HL-60 (cell line): ENCODE results near the gene CAND1.

Experiments
- DNase-seq, 2 experiments: peaks; one replicate each; pipeline ENCODE4 v3.0.0-alpha.2; 2010 to 2020; ENCODE audit warnings: low read depth in 1 of 2, low spot score in 1 of 2
- H3K27ac ChIP-seq: fragments of 250-450 bp; sonication (Bioruptor Pico); replicated peaks from 2 replicates; pipeline ENCODE4 v1.5.1; 2020; ENCODE audit warnings: mild to moderate bottlenecking, moderate library complexity
- H3K27me3 ChIP-seq: fragments of 250-450 bp; sonication (Bioruptor Pico); 2 replicates; pipeline ENCODE4 v1.5.1; 2021; ENCODE audit warnings: mild to moderate bottlenecking, moderate library complexity; ENCODE audit not compliant: insufficient read depth, poor library complexity, severe bottlenecking
- H3K4me3 ChIP-seq: replicated peaks from 2 replicates; pipeline ENCODE4 v1.5.1; 2011; ENCODE audit warnings: mild to moderate bottlenecking, control low read depth, low read length; ENCODE audit not compliant: insufficient read depth
- CTCF ChIP-seq: IDR thresholded peaks from one replicate; pipeline ENCODE4 v1.5.1; 2011; ENCODE audit warnings: low read length, control low read depth, inconsistent platforms; ENCODE audit not compliant: insufficient read depth
- GABPA ChIP-seq: IDR thresholded peaks from 2 replicates; pipeline ENCODE4 v1.6.1; 2012; ENCODE audit warnings: low read depth
- POLR2AphosphoS5 ChIP-seq: IDR thresholded peaks from 2 replicates; pipeline ENCODE4 v1.6.1; 2012; ENCODE audit warnings: low read depth
- REST ChIP-seq: IDR thresholded peaks from 2 replicates; pipeline ENCODE4 v1.6.1; 2012; ENCODE audit warnings: low read depth; ENCODE audit not compliant: insufficient replicate concordance
- SPI1 ChIP-seq: IDR thresholded peaks from 2 replicates; pipeline ENCODE4 v1.6.1; 2012; ENCODE audit warnings: low read depth, mild to moderate bottlenecking, borderline replicate concordance

Gene CAND1

GRCh38 chr12:67276421-67276820 lies 7.3 kb downstream of the CAND1 start:
- H3K4me3 ChIP-seq: no peak overlapping the region
- TF ChIP-seq CTCF: no peak
- TF ChIP-seq POLR2AphosphoS5: no peak
- no peak for TF ChIP-seq GABPA
- TF ChIP-seq REST: no peak
- TF ChIP-seq SPI1: no peak
- H3K27me3 ChIP-seq: no peaks in the 10 kb centered on the region
- DNase-seq: no peak
- H3K27ac ChIP-seq: no peak overlapping the region

- TF ChIP-seq POLR2AphosphoS5 (no peak), REST (no peak), GABPA (no peak), CTCF (no peak)
These were observed 10.5 kb downstream of the CAND1 start for GRCh38 chr12:67279637-67280036.

GRCh38 chr12:67280088-67280487 lies 10.9 kb downstream of the CAND1 start:
- H3K27ac ChIP-seq: no peak overlapping the region
- H3K4me3 ChIP-seq: no peak overlapping the region
- no peak for TF ChIP-seq POLR2AphosphoS5
- no peak for TF ChIP-seq REST
- no peak for TF ChIP-seq SPI1
- no peak for TF ChIP-seq CTCF
- no peak for TF ChIP-seq GABPA
- no peaks in the 10 kb centered on the region for H3K27me3 ChIP-seq
- DNase-seq: no peak

More at GRCh38 chr12:67279637-67280036, 10.5 kb downstream of the CAND1 start:
- Histone ChIP-seq H3K27ac (no peak overlapping the region), H3K4me3 (no peak overlapping the region), H3K27me3 (no peaks in the 10 kb centered on the region)
- no peak for DNase-seq
